Heart right ventricle (tissue), 16 donors: Measurements from ENCODE around the gene NCCRP1. TPM values are rescaled to one million over a fixed set of nuclear protein-coding genes. Genes with fewer than 3 reads are reported as not detected.

Source experiments
- ATAC-seq, 8 donors: fragments of 200-7000 bp; cut with Tn5 transposase; one replicate each; pipeline ENCODE4 v1.9.1; 2020; ENCODE audit warnings: mild to moderate bottlenecking in 8 of 8, moderate library complexity in 8 of 8, moderate number of reproducible peaks in 1 of 8
- DNase-seq, 2 donors: peaks; one replicate each; pipeline ENCODE4 v3.0.0-alpha.2; 2020
- H3K27ac ChIP-seq, 10 donors: fragments of 200-600 bp; sonication (generic) in 2 of 10; one replicate each; pipeline versions ENCODE4 v1.5.0 to v1.8.0; 2020 to 2022; ENCODE audit warnings: mild to moderate bottlenecking in 3 of 10
- H3K27me3 ChIP-seq, 7 donors: fragments of 200-600 bp; one replicate each; pipeline ENCODE4 v1.8.0; 2021 to 2022; ENCODE audit warnings: mild to moderate bottlenecking in 2 of 7
- H3K36me3 ChIP-seq, 9 donors: fragments of 200-600 bp; sonication (generic) in 1 of 9; one replicate each; pipeline versions ENCODE4 v1.5.0 to v1.8.0; 2020 to 2022; ENCODE audit warnings: mild to moderate bottlenecking in 2 of 9
- H3K4me1 ChIP-seq, 9 donors: fragments of 200-600 bp; sonication (generic) in 1 of 9; one replicate each; pipeline versions ENCODE4 v1.5.0 to v1.8.0; 2020 to 2022; ENCODE audit warnings: mild to moderate bottlenecking in 4 of 9
- H3K4me3 ChIP-seq, 10 donors: fragments of 200-600 bp; sonication (generic) in 2 of 10; one replicate each; pipeline versions ENCODE4 v1.5.0 to v1.8.0; 2020 to 2022; ENCODE audit warnings: mild to moderate bottlenecking in 7 of 10, moderate library complexity in 2 of 10
- H3K9me3 ChIP-seq, 11 donors: fragments of 200-600 bp in 10 of 11; sonication (generic) in 2 of 11; one replicate each; pipeline versions ENCODE4 v1.5.0 to v1.8.0; 2013 to 2022; ENCODE audit warnings: mild to moderate bottlenecking in 2 of 11, control low read depth in 1 of 11, moderate library complexity in 1 of 11
- CTCF ChIP-seq, 9 donors: fragments of 200-600 bp; sonication (generic) in 2 of 9; IDR thresholded peaks; one replicate each; pipeline versions ENCODE4 v1.5.0 to v1.8.0; 2021 to 2022; ENCODE audit warnings: antibody characterized with exemption in 9 of 9, mild to moderate bottlenecking in 5 of 9, moderate library complexity in 1 of 9
- WGBS, 2 donors: extraction: QIAGEN DNeasy Blood & Tissue Kit; methylation state at CpG; one replicate each; pipeline ENCODE4 v1.1.7; 2013; ENCODE audit warnings: inconsistent platforms in 1 of 2; 5-methylcytosine and 5-hydroxymethylcytosine counted together
- intact Hi-C, 10 donors: fragments of 100-400 bp; cut with DNase I; formaldehyde crosslinking; loops; one replicate each; pipeline versions ENCODE4 v1.11.1 to v1.14.2; 2022
- polyA plus RNA-seq, 2 donors: library from polyadenylated mRNA; stranded (reverse); fragments of 200-250 nt; gene quantifications; one replicate each; pipeline ENCODE4 v1.2.3, GENCODE V29; 2013
- total RNA-seq, 10 donors: library from RNA; stranded (reverse); fragmentation: NEBNext Ultra II Directional in 3 of 10; extraction: Animal tissue kit (Norgen Biotek cat#: 25700) in 3 of 10; gene quantifications; one replicate each; pipeline versions ENCODE4 v1.2.1 to v1.2.4, GENCODE V29; 2021 to 2023
- donor health status: Arrhythmogenic right ventricular cardiomyopathy.
- donor health status: ischemic (EF 13 %, LVEDD 7.1; RV severe dilation, severe dysfunction).
- donor health status: healthy with polysubstance abuse.
- donor health status: DM: no; HTN: yes; CAD: no.
- donor health status: DM: no; HTN: no; CAD: no.
- donor health status: ischemic (EF 25% LVEDD 6.9; RV normal size, moderate dysfunction).
- donor health status: ischemic (EF 25% LVEDD 5.7; RV mildly dilated, moderate dysfunction).
- donor health status: healthy.
- donor health status: DM: yes; HTN: yes; CAD: no.
- donor health status: Ischemic cardiomyopathy.
- donor health status: ischemic (EF 35%, LVEDD 5.7; RV mildly dilated, moderate dysfunction).
- donor health status: nonischemic (EF 11% LVEDD 7.7; RV severe dilation, severe dysfunction).
- donor health status: DM: yes; HTN: yes; CAD: no.
- donor health status: PGD.
- donor health status: ischemic (EF 29% LVEDD 5.4; RV normal size, mild dysfunction).
- donor health status: nonischemic (EF 23%, LVEDD 6.1; RV moderate dilation, normal function).

The NCCRP1 gene
- total and polyA plus RNA-seq, 12 donors: 0.03 TPM; not detected in 11

GRCh38 chr19:39195755-39196154, 1.0 kb upstream of the NCCRP1 start:
- Histone ChIP-seq H3K27me3 (peaks cover 11 to 94% (median 81%) of the 10 kb centered on the region in 7 donors), H3K4me3 (no peak overlapping the region), H3K27ac (no peak overlapping the region), H3K36me3 (no peaks in the 10 kb centered on the region), H3K4me1 (peaks cover 0 to 5% (median 0%) of the 10 kb centered on the region in 9 donors), H3K9me3 (no peaks in the 10 kb centered on the region)
- ATAC-seq: no peak
- WGBS, 2 donors: 41 to 50% methylated on average over 9 of the region's 9 CpGs
- intact Hi-C loops: loop anchor here in 3 of 10 donors (10.0 kb wide), 2 partner anchors 81 to 129 kb away; partner anchors contain the start of gene LRFN1 (in 2 of the 3)
- no peak for TF ChIP-seq CTCF (IDR thresholded peaks at IDR 0.05)
- no peak for DNase-seq

GRCh38 chr19:39196320-39196719, 444 bp upstream of the NCCRP1 start:
- no peak for ATAC-seq
- Histone ChIP-seq H3K4me3 (no peak overlapping the region), H3K36me3 (no peaks in the 10 kb centered on the region), H3K27ac (no peak overlapping the region), H3K27me3 (peaks cover 11 to 95% (median 86%) of the 10 kb centered on the region in 7 donors), H3K4me1 (peaks cover 0 to 5% (median 0%) of the 10 kb centered on the region in 9 donors), H3K9me3 (no peaks in the 10 kb centered on the region)
- DNase-seq: no peak
- 7 to 9% methylated on average over 7 of the region's 7 CpGs for WGBS, 2 donors
- no peak for TF ChIP-seq CTCF (IDR thresholded peaks at IDR 0.05)
- intact Hi-C loops: loop anchor here in 3 of 10 donors (10.0 kb wide), 2 partner anchors 82 to 128 kb away; partner anchors contain the start of gene LRFN1 (in 2 of the 3)

- WGBS, 2 donors: 51 to 56% methylated on average over 5 of the region's 5 CpGs
Measured at GRCh38 chr19:39197808-39198207, 1.0 kb downstream of the NCCRP1 start.

GRCh38 chr19:39199025-39199424, 2.3 kb downstream of the NCCRP1 start:
- Histone ChIP-seq H3K4me3 (no peak overlapping the region), H3K4me1 (peaks cover 0 to 5% (median 0%) of the 10 kb centered on the region in 9 donors), H3K36me3 (no peaks in the 10 kb centered on the region), H3K27ac (no peak overlapping the region), H3K9me3 (no peaks in the 10 kb centered on the region), H3K27me3 (peaks cover 15 to 99% (median 97%) of the 10 kb centered on the region in 7 donors)
- intact Hi-C loops: loop anchor here in 3 of 10 donors (10.0 kb wide), 2 partner anchors 84 to 126 kb away; partner anchors contain the start of gene LRFN1 (in 2 of the 3)
- ATAC-seq: peak in 3 of 8 donors; percentile 52 to 58 (median 56)
- 30% methylated on average over 11 of the region's 11 CpGs for WGBS, 2 donors
- TF ChIP-seq CTCF (IDR thresholded peaks at IDR 0.05): no peak
- DNase-seq: no peak

More at GRCh38 chr19:39197808-39198207, 1.0 kb downstream of the NCCRP1 start:
- Histone ChIP-seq H3K27ac (no peak overlapping the region), H3K4me3 (no peak overlapping the region), H3K4me1 (peaks cover 0 to 5% (median 0%) of the 10 kb centered on the region in 9 donors), H3K27me3 (peaks cover 11 to 98% (median 93%) of the 10 kb centered on the region in 7 donors), H3K36me3 (no peaks in the 10 kb centered on the region), H3K9me3 (no peaks in the 10 kb centered on the region)
- intact Hi-C loops: loop anchor here in 3 of 10 donors (10.0 kb wide), 2 partner anchors 83 to 127 kb away; partner anchors contain the start of gene LRFN1 (in 2 of the 3)
- DNase-seq: no peak
- peak in 1 of 9 donors; percentile 6 for TF ChIP-seq CTCF (IDR thresholded peaks at IDR 0.05)
- no peak for ATAC-seq
